SK-N-MC (cell line): ENCODE results near the gene USH2A.

ENCODE experiments used
- EZH2 ChIP-seq: fragments of 200-600 bp; sonication (generic); IDR thresholded peaks from one replicate; pipeline ENCODE4 v1.6.1; 2017; ENCODE audit warnings: antibody characterized with exemption
- FOXP2 ChIP-seq: optimal IDR thresholded peaks from 2 replicates; pipeline ENCODE3; 2011; ENCODE audit warnings: mild to moderate bottlenecking, moderate library complexity; ENCODE audit not compliant: insufficient read depth; ENCODE audit errors: extremely low read length, control extremely low read depth
- POLR2AphosphoS5 ChIP-seq: IDR thresholded peaks from 2 replicates; pipeline ENCODE4 v1.6.1; 2012; ENCODE audit warnings: mild to moderate bottlenecking, low read depth, low read length, borderline replicate concordance

DNA sequence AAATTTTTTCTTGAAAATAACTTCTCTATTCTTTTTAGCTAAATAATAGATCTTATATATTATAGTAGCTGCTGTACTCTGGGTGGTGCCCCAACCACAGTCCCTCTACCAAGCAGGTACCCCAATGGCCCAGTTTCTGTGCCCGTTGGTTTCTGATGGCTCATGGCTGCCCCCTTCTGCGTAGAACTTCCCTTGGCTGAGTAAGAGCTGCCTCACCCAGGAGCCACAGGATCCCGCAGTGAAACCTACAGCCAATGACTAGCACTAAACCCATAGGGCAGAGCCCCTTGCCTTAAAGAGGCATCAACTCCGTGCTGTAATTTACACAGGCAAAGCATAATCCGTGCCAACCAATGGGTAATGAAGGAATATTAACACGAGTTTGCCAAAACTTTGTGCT, 247.5 kb downstream of the USH2A start:
- no peak for TF ChIP-seq EZH2
- no peak for TF ChIP-seq POLR2AphosphoS5
- no peak for TF ChIP-seq FOXP2
